Gastroesophageal sphincter (tissue), 4 donors: ENCODE results near the gene LDB2. TPM values are rescaled to one million over a fixed set of nuclear protein-coding genes. Genes with fewer than 3 reads are reported as not detected.

Experiments used
- ATAC-seq: fragments of 150-250 bp; one replicate; pipeline ENCODE4 v1.9.1; 2016; ENCODE audit warnings: mild to moderate bottlenecking, moderate library complexity
- H3K27ac ChIP-seq, 4 donors: fragments of 200-600 bp; sonication (generic) in 3 of 4; 1 replicate in 3 of 4; 2 replicates in 1 of 4; pipeline ENCODE4 v1.5.1; 2016 to 2019
- H3K27me3 ChIP-seq: fragments of 200-600 bp; sonication (generic); one replicate; pipeline ENCODE4 v1.5.1; 2019
- H3K36me3 ChIP-seq, 2 donors: fragments of 200-600 bp; sonication (generic); one replicate each; pipeline ENCODE4 v1.5.1; 2019; ENCODE audit warnings: control low read depth in 1 of 2
- H3K4me1 ChIP-seq, 3 donors: fragments of 200-600 bp; sonication (generic); 1 replicate in 2 of 3; 2 replicates in 1 of 3; pipeline ENCODE4 v1.5.1; 2016 to 2019; ENCODE audit warnings: control low read depth in 2 of 3
- H3K4me3 ChIP-seq, 2 donors: fragments of 200-600 bp; sonication (generic); one replicate each; pipeline ENCODE4 v1.5.1; 2019; ENCODE audit warnings: mild to moderate bottlenecking in 1 of 2, moderate library complexity in 1 of 2
- H3K9me3 ChIP-seq, 3 donors: fragments of 200-600 bp; sonication (generic); one replicate each; pipeline ENCODE4 v1.5.1; 2017 to 2019; ENCODE audit warnings: control low read depth in 2 of 3
- EP300 ChIP-seq: sonication (generic); formaldehyde crosslinking; IDR thresholded peaks from one replicate; pipeline ENCODE4 v1.6.1; 2017; ENCODE audit warnings: antibody characterized with exemption, mild to moderate bottlenecking
- POLR2A ChIP-seq, 2 donors: fragments of 450-650 bp; IDR thresholded peaks; one replicate each; pipeline ENCODE4 v1.6.1; 2017; ENCODE audit warnings: antibody characterized with exemption in 2 of 2, mild to moderate bottlenecking in 2 of 2, moderate library complexity in 1 of 2
- POLR2AphosphoS5 ChIP-seq: sonication (generic); formaldehyde crosslinking; IDR thresholded peaks from one replicate; pipeline ENCODE4 v1.6.1; 2017; ENCODE audit warnings: antibody characterized with exemption
- WGBS, 2 donors: methylation state at CpG; one replicate each; pipeline ENCODE4 v1.1.5; 2018; ENCODE audit warnings: low coverage in 1 of 2; 5-methylcytosine and 5-hydroxymethylcytosine counted together
- total RNA-seq, 4 donors: library from RNA; depleted of rRNA; stranded (reverse); fragments of >200 nt; gene quantifications; one replicate each; pipeline ENCODE4 v1.1.0, GENCODE V29; 2016
- TF ChIP-seq, protein P1 (sequence below), 4 experiments: fragments of 200-600 bp in 2 of 4; fragments of 450-650 bp in 2 of 4; sonication (generic) in 1 of 4; IDR thresholded peaks; one replicate each; pipeline ENCODE4 v1.5.1; 2017 to 2019; ENCODE audit warnings: antibody characterized with exemption in 4 of 4, mild to moderate bottlenecking in 2 of 4, moderate library complexity in 2 of 4

LDB2 gene
- total RNA-seq, 4 donors from 2014 or later, result 23.6 to 29.6 (median 28.3) TPM

DNA sequence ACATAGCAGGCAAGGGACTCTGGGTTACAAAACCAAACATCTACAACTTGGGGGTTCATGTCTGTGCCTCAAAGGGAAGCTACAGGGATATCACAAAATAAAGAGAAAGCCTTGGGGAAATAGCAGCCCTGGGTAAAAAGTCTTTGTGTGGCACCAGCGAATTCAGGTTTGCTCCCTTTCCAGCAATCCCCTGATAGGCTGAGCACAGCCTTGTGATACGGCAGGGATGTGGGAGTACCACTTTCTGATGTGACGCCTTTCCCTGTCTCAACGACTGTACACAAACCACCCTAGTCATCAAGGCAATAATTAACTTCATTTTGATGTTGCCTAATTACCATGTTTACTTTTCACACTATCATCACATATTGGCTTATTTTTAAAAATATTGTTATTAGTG, 164.9 kb downstream of the LDB2 start:
- 73 to 88% methylated on average over 2 to 4 of the region's 4 CpGs for WGBS, 2 donors

DNA sequence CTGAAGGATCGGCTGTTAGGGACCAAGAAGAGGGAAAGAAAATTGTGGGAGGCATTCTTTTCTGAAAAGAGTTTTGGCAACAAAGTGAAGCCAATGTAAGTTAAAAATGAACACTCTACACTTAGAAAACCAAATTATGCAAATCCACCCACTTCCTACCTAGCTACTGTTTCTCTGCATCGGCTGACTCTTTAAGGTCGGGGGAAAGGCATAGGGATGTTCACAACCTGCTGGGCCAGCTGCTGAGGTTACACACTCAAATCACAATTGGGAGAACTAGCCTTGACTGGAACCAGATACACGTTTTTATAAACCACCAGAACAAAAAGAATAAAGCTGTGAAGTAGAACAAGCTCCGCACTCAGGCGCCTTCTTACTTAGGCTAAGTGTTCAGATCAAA, 165.7 kb downstream of the LDB2 start:
- TF ChIP-seq, protein P1, sequence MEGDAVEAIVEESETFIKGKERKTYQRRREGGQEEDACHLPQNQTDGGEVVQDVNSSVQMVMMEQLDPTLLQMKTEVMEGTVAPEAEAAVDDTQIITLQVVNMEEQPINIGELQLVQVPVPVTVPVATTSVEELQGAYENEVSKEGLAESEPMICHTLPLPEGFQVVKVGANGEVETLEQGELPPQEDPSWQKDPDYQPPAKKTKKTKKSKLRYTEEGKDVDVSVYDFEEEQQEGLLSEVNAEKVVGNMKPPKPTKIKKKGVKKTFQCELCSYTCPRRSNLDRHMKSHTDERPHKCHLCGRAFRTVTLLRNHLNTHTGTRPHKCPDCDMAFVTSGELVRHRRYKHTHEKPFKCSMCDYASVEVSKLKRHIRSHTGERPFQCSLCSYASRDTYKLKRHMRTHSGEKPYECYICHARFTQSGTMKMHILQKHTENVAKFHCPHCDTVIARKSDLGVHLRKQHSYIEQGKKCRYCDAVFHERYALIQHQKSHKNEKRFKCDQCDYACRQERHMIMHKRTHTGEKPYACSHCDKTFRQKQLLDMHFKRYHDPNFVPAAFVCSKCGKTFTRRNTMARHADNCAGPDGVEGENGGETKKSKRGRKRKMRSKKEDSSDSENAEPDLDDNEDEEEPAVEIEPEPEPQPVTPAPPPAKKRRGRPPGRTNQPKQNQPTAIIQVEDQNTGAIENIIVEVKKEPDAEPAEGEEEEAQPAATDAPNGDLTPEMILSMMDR (IDR thresholded peaks at IDR 0.05), result no peak
- no peak for TF ChIP-seq EP300
- no peak for TF ChIP-seq POLR2A (IDR thresholded peaks at IDR 0.05)
- TF ChIP-seq POLR2AphosphoS5, result no peak
- H3K9me3 ChIP-seq, result no peaks in the 10 kb centered on the region
- H3K27me3 ChIP-seq, result no peaks in the 10 kb centered on the region
- no peak for ATAC-seq
- no peaks in the 10 kb centered on the region for H3K4me1 ChIP-seq
- no peak overlapping the region for H3K27ac ChIP-seq
- H3K36me3 ChIP-seq, result no peaks in the 10 kb centered on the region
- 80 to 82% methylated on average over 4 of the region's 6 CpGs for WGBS, 2 donors
- no peak overlapping the region for H3K4me3 ChIP-seq

More for the DNA sequence above, 164.9 kb downstream of the LDB2 start:
- H3K36me3 ChIP-seq, result no peaks in the 10 kb centered on the region
- no peaks in the 10 kb centered on the region for H3K27me3 ChIP-seq
- H3K4me3 ChIP-seq, result no peak overlapping the region
- H3K4me1 ChIP-seq, result no peaks in the 10 kb centered on the region
- TF ChIP-seq, protein P1 (IDR thresholded peaks at IDR 0.05), result no peak
- no peak for TF ChIP-seq EP300
- TF ChIP-seq POLR2AphosphoS5, result no peak
- no peak for TF ChIP-seq POLR2A (IDR thresholded peaks at IDR 0.05)
- ATAC-seq, result no peak
- H3K27ac ChIP-seq, result no peak overlapping the region
- H3K9me3 ChIP-seq, result no peaks in the 10 kb centered on the region

DNA sequence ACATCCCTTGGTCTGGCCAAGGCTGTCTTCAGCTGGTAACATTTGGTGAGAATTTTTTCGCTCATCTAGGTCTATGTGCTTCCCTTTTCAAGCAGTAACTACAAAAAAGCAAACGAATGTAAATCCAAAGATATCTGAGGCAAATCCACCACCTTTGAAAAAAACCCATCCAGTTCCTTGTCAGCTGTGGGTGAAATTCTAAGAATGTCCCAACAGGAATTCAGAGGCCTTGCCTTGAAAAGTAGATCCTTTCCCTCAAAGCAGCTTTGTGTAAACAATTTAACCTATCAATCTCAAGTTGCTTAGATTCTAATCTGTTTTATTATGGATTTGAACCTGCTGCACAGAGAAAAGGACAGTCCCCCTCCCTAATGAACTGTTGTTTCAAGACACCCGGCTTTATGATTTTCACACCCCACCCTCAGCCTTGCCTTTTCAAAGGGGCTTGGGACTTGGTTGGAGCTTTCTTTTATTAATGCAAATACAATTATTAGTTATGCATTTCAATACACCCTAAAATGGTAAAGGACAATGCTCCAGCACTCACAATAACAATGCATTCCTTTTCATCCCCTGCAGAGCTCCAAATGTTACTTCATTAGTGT, 166.6 kb downstream of the LDB2 start:
- no peak for TF ChIP-seq EP300
- TF ChIP-seq POLR2AphosphoS5, result no peak
- no peak for TF ChIP-seq POLR2A (IDR thresholded peaks at IDR 0.05)
- TF ChIP-seq, protein P1 (IDR thresholded peaks at IDR 0.05), result no peak
- no peaks in the 10 kb centered on the region for H3K4me1 ChIP-seq
- no peaks in the 10 kb centered on the region for H3K27me3 ChIP-seq
- H3K36me3 ChIP-seq, result no peaks in the 10 kb centered on the region
- H3K9me3 ChIP-seq, result no peaks in the 10 kb centered on the region
- ATAC-seq, result no peak
- WGBS, 2 donors, result 73 to 88% methylated on average over 1 to 3 of the region's 3 CpGs
- no peak overlapping the region for H3K4me3 ChIP-seq
- no peak overlapping the region for H3K27ac ChIP-seq

DNA sequence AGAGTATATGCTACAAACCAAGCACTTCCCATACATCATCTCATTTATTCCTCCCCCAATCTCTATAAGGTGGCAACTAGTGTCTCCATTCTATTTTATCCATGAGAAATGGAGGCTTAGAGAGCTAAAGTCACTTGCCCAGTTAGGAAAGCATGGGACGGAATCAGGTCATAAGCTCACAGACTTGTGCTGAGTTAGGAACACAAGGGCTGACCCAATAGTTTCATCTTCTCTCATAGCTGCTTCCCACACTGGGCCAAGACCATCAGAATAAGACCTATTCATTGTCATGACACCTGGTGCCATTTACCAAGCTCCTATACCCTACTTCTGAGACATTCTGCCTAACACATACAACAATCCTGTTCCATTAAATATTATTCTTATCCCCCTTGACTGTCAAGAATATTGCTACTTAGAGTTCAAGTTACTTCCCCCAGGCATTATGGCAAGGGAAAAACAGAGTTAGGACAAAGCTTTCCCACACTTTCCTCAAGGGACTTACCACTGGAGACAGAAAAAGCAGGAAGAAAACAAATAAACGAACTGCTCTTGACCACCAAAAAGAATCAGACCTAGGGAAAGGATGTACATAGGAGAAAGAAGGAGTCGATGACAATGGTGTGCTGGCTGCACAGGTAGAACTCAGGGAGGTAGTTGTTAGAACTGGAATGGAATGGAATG, 167.8 kb downstream of the LDB2 start:
- no peaks in the 10 kb centered on the region for H3K4me1 ChIP-seq
- 79 to 97% methylated on average over 2 to 3 of the region's 3 CpGs for WGBS, 2 donors
- no peak overlapping the region for H3K4me3 ChIP-seq
- no peaks in the 10 kb centered on the region for H3K27me3 ChIP-seq
- H3K9me3 ChIP-seq, result no peaks in the 10 kb centered on the region
- no peak for ATAC-seq
- TF ChIP-seq POLR2A (IDR thresholded peaks at IDR 0.05), result no peak
- no peak for TF ChIP-seq POLR2AphosphoS5
- TF ChIP-seq, protein P1 (IDR thresholded peaks at IDR 0.05), result no peak
- no peak overlapping the region for H3K27ac ChIP-seq
- H3K36me3 ChIP-seq, result no peaks in the 10 kb centered on the region

DNA sequence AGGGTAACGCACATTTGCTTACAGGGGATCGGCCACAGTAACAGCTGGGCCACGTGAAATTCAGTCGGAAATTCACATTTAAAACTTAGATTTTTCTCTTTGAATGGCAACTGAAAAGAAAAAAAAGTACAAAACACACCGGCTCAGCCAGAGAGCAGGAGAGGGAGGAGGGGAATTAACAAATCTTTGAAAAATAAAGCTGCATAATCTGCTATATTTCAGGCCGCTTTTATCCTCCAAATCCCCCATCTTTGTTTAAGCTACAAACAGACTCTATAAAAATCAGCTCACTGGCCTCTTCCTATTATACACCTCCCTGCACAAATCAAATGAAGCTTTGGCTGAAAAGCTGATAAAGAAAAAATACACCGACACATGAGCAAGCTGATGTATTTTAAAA, 169.1 kb downstream of the LDB2 start:
- H3K4me1 ChIP-seq, result no peaks in the 10 kb centered on the region
- no peak for ATAC-seq
- H3K4me3 ChIP-seq, result no peak overlapping the region
- WGBS, 2 donors, result 43 to 69% methylated on average over 7 of the region's 7 CpGs
- no peak overlapping the region for H3K27ac ChIP-seq
- H3K9me3 ChIP-seq, result peaks cover 0 to 6% (median 0%) of the 10 kb centered on the region in 3 donors
- no peaks in the 10 kb centered on the region for H3K27me3 ChIP-seq
- TF ChIP-seq POLR2AphosphoS5, result no peak
- no peak for TF ChIP-seq EP300
- TF ChIP-seq POLR2A (IDR thresholded peaks at IDR 0.05), result no peak
- TF ChIP-seq, protein P1 (IDR thresholded peaks at IDR 0.05), result no peak
- no peaks in the 10 kb centered on the region for H3K36me3 ChIP-seq
